Prostate gland (tissue), 2 donors: ENCODE results near the gene DPYD.

ENCODE experiments used
- CTCF ChIP-seq, 4 experiments: fragments of 200-600 bp in 2 of 4; fragments of 450-650 bp in 2 of 4; sonication (generic) in 2 of 4; IDR thresholded peaks; 1 replicate in 3 of 4; 2 replicates in 1 of 4; pipeline ENCODE4 v1.5.1; 2016 to 2019; ENCODE audit warnings: antibody characterized with exemption in 4 of 4, mild to moderate bottlenecking in 2 of 4, moderate library complexity in 2 of 4
- POLR2A ChIP-seq: fragments of 450-650 bp; IDR thresholded peaks from one replicate; pipeline ENCODE4 v1.6.1; 2016; ENCODE audit warnings: antibody characterized with exemption, mild to moderate bottlenecking
- POLR2AphosphoS5 ChIP-seq: sonication (generic); formaldehyde crosslinking; IDR thresholded peaks from one replicate; pipeline ENCODE4 v1.6.1; 2017; ENCODE audit warnings: antibody characterized with exemption

- TF ChIP-seq CTCF (IDR thresholded peaks at IDR 0.05) = no peak
- no peak for TF ChIP-seq POLR2A
- TF ChIP-seq POLR2AphosphoS5 = no peak
Measured at GRCh38 chr1:97630281-97630680, 290.6 kb downstream of the DPYD start.
